ENCODE data around the gene ASL. TPM values are rescaled to one million over a fixed set of nuclear protein-coding genes. Genes with fewer than 3 reads are reported as not detected.

Gene ASL
- total RNA-seq, 1 donor from 2014 or later, result 37.9 TPM

DNA sequence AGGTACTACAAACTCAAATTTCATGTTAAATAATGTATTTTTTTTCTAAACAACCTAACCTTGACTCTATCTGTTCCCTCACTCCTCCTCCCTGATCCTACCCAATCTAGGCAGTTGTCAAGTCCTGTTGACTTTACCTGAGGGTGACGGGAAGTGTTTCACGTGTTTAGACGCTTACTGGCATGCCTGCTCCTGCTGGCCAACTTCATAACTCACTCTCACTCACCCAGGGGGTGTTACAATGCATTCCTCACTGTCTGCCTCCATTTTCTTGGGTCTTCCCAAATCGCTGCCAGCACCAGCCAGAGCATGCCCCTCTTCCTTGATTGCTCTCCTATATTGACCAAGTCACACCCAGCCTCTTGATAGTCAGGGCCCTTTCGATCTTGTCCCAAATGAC, 67.4 kb downstream of the ASL start:
- TF ChIP-seq, protein P1, sequence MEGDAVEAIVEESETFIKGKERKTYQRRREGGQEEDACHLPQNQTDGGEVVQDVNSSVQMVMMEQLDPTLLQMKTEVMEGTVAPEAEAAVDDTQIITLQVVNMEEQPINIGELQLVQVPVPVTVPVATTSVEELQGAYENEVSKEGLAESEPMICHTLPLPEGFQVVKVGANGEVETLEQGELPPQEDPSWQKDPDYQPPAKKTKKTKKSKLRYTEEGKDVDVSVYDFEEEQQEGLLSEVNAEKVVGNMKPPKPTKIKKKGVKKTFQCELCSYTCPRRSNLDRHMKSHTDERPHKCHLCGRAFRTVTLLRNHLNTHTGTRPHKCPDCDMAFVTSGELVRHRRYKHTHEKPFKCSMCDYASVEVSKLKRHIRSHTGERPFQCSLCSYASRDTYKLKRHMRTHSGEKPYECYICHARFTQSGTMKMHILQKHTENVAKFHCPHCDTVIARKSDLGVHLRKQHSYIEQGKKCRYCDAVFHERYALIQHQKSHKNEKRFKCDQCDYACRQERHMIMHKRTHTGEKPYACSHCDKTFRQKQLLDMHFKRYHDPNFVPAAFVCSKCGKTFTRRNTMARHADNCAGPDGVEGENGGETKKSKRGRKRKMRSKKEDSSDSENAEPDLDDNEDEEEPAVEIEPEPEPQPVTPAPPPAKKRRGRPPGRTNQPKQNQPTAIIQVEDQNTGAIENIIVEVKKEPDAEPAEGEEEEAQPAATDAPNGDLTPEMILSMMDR (IDR thresholded peaks at IDR 0.05; ENCODE audit: insufficient read depth, low read length, severe bottlenecking), result peak; percentile 28
- DNase-seq (ENCODE audit: low read depth) (peak; percentile 94), FAIRE-seq (no peak)
- no peak overlapping the region for H3K4me3 ChIP-seq (ENCODE audit: low read depth, low read length)
- no peaks in the 10 kb centered on the region for H3K27me3 ChIP-seq (ENCODE audit: control insufficient read depth, insufficient read depth, low read length)
- peaks cover 7% of the 10 kb centered on the region for H3K36me3 ChIP-seq (ENCODE audit: control insufficient read depth, insufficient read depth, low read length)

Other genes starting within 250 kb of the ASL start
- gene VKORC1L1, start 202.7 kb upstream of the ASL start, total RNA-seq, result 8.4 and 11.6 TPM in 2 replicates
- gene GUSB, start 93.6 kb upstream of the ASL start, total RNA-seq, result 22.7 and 24.0 TPM in 2 replicates
- gene CRCP, start 39.0 kb downstream of the ASL start, total RNA-seq, result 36.4 and 45.0 TPM in 2 replicates
- 24.7 and 31.4 TPM in 2 replicates for gene TPST1, start 129.5 kb downstream of the ASL start, total RNA-seq